H9 (cell line): Measurements from ENCODE around the gene FXYD7. TPM values are rescaled to one million over a fixed set of nuclear protein-coding genes. Genes with fewer than 3 reads are reported as not detected.
"Not testable (repeated sequence)": the region's sequence is repeated elsewhere in the genome, so short reads cannot be mapped to it uniquely, and the experiment has no call there.

ENCODE experiments used
- DNase-seq: peaks from one replicate; pipeline ENCODE4 v3.0.0-alpha.2; 2017
- H2AFZ ChIP-seq: one replicate; pipeline ENCODE4 v1.6.1; 2013; ENCODE audit warnings: mild to moderate bottlenecking, low read length, control low read depth, moderate library complexity
- H2AK5ac ChIP-seq: 2 replicates; pipeline ENCODE4 v1.6.1; 2013; ENCODE audit warnings: low read length, control low read depth, mixed read lengths; ENCODE audit not compliant: insufficient read length
- H2BK120ac ChIP-seq: one replicate; pipeline ENCODE4 v1.6.1; 2013; ENCODE audit warnings: low read depth, mild to moderate bottlenecking, low read length, control low read depth, inconsistent platforms; ENCODE audit not compliant: poor library complexity, severe bottlenecking
- H2BK12ac ChIP-seq: 2 replicates; pipeline ENCODE4 v1.6.1; 2013; ENCODE audit warnings: low read length, control low read depth, mixed read lengths, low read depth; ENCODE audit not compliant: insufficient read length
- H2BK15ac ChIP-seq: 2 replicates; pipeline ENCODE4 v1.6.1; 2013; ENCODE audit warnings: low read depth, low read length, control low read depth
- H2BK20ac ChIP-seq: one replicate; pipeline ENCODE4 v1.6.1; 2013; ENCODE audit warnings: low read depth, mild to moderate bottlenecking, low read length, control low read depth, inconsistent platforms; ENCODE audit not compliant: poor library complexity, severe bottlenecking
- H2BK5ac ChIP-seq: 2 replicates; pipeline ENCODE4 v1.6.1; 2013; ENCODE audit warnings: low read length, control low read depth, mixed read lengths; ENCODE audit not compliant: insufficient read length
- H3K14ac ChIP-seq: 2 replicates; pipeline ENCODE4 v1.6.1; 2013; ENCODE audit warnings: low read length, control low read depth; ENCODE audit not compliant: insufficient read depth
- H3K18ac ChIP-seq: 2 replicates; pipeline ENCODE4 v1.6.1; 2013; ENCODE audit warnings: low read depth, mild to moderate bottlenecking, mixed read lengths, low read length, control low read depth; ENCODE audit not compliant: insufficient read length
- H3K23ac ChIP-seq: 2 replicates; pipeline ENCODE4 v1.6.1; 2013; ENCODE audit warnings: low read length, control low read depth, mixed read lengths, low read depth; ENCODE audit not compliant: insufficient read length
- H3K23me2 ChIP-seq: 2 replicates; pipeline ENCODE4 v1.6.1; 2013; ENCODE audit warnings: low read depth, mild to moderate bottlenecking, mixed read lengths, low read length, control low read depth; ENCODE audit not compliant: insufficient read length, poor library complexity, severe bottlenecking
- H3K27ac ChIP-seq: 2 replicates; pipeline ENCODE4 v1.5.1; 2013; ENCODE audit warnings: low read length, control low read depth, mixed read lengths, low read depth; ENCODE audit not compliant: insufficient read length
- H3K27me3 ChIP-seq: 2 replicates; pipeline ENCODE4 v1.6.1; 2013; ENCODE audit warnings: low read length, control low read depth, inconsistent platforms; ENCODE audit not compliant: insufficient read depth
- H3K4ac ChIP-seq: 2 replicates; pipeline ENCODE4 v1.6.1; 2013; ENCODE audit warnings: low read depth, mild to moderate bottlenecking, control low read depth, inconsistent platforms, low read length, moderate library complexity
- H3K4me1 ChIP-seq: 2 replicates; pipeline ENCODE4 v1.6.1; 2013; ENCODE audit warnings: low read length, control low read depth, inconsistent platforms; ENCODE audit not compliant: insufficient read depth
- H3K4me2 ChIP-seq: 2 replicates; pipeline ENCODE4 v1.6.1; 2013; ENCODE audit warnings: low read length, control low read depth, mixed read lengths; ENCODE audit not compliant: insufficient read length, insufficient read depth
- H3K56ac ChIP-seq: 2 replicates; pipeline ENCODE4 v1.6.1; 2013; ENCODE audit warnings: low read depth, mild to moderate bottlenecking, mixed read lengths, low read length, control low read depth; ENCODE audit not compliant: insufficient read length
- H3K79me1 ChIP-seq: 2 replicates; pipeline ENCODE4 v1.6.1; 2013; ENCODE audit warnings: low read depth, mild to moderate bottlenecking, moderate library complexity, low read length, control low read depth, inconsistent platforms; ENCODE audit not compliant: insufficient read depth, poor library complexity, severe bottlenecking
- H3K79me2 ChIP-seq: 2 replicates; pipeline ENCODE4 v1.6.1; 2013; ENCODE audit warnings: low read length, control low read depth, inconsistent platforms; ENCODE audit not compliant: insufficient read depth
- H3K9ac ChIP-seq: 2 replicates; pipeline ENCODE4 v1.6.1; 2013; ENCODE audit warnings: low read length, control low read depth, mixed read lengths; ENCODE audit not compliant: insufficient read length; ENCODE audit errors: extremely low read depth
- H3K9me3 ChIP-seq: one replicate; pipeline ENCODE4 v1.6.1; 2013; ENCODE audit warnings: low read depth, low read length, inconsistent platforms; ENCODE audit not compliant: control insufficient read depth
- H3T11ph ChIP-seq: one replicate; pipeline ENCODE4 v1.6.1; 2013; ENCODE audit warnings: mild to moderate bottlenecking, low read length, control low read depth, inconsistent platforms
- H4K20me1 ChIP-seq: one replicate; pipeline ENCODE4 v1.6.1; 2013; ENCODE audit not compliant: control insufficient read depth, insufficient read length, insufficient read depth
- H4K5ac ChIP-seq: 2 replicates; pipeline ENCODE4 v1.6.1; 2013; ENCODE audit warnings: low read depth, mild to moderate bottlenecking, mixed read lengths, low read length, control low read depth; ENCODE audit not compliant: insufficient read length
- H4K8ac ChIP-seq: replicated peaks from 2 replicates; pipeline ENCODE4 v1.6.1; 2013; ENCODE audit warnings: low read length, control low read depth, mixed read lengths, low read depth; ENCODE audit not compliant: insufficient read length
- H4K91ac ChIP-seq: 2 replicates; pipeline ENCODE4 v1.6.1; 2013; ENCODE audit warnings: low read depth, mild to moderate bottlenecking, moderate library complexity, mixed read lengths, low read length, control low read depth; ENCODE audit not compliant: insufficient read length
- H3K27ac Mint-ChIP-seq, 3 experiments: 2 replicates in 2 of 3; 3 replicates in 1 of 3; pipeline ENCODE4 v1.8.0; 2020 to 2021; ENCODE audit warnings: mixed read lengths in 3 of 3, mild to moderate bottlenecking in 1 of 3, moderate library complexity in 1 of 3
- H3K27me3 Mint-ChIP-seq: 2 replicates; pipeline ENCODE4 v1.8.0; 2021; ENCODE audit warnings: low read depth, mild to moderate bottlenecking, moderate library complexity, mixed read lengths
- H3K36me3 Mint-ChIP-seq, 3 experiments: 2 replicates in 2 of 3; 3 replicates in 1 of 3; pipeline ENCODE4 v1.8.0; 2020 to 2021; ENCODE audit warnings: low read depth in 3 of 3, mixed read lengths in 3 of 3; ENCODE audit not compliant: insufficient read depth in 1 of 3
- H3K4me1 Mint-ChIP-seq, 2 experiments: 2 replicates each; pipeline ENCODE4 v1.8.0; 2020; ENCODE audit warnings: mixed read lengths in 2 of 2
- H3K4me3 Mint-ChIP-seq, 2 experiments: 2 replicates in 1 of 2; 3 replicates in 1 of 2; pipeline ENCODE4 v1.8.0; 2020 to 2021; ENCODE audit warnings: mild to moderate bottlenecking in 2 of 2, mixed read lengths in 2 of 2, moderate library complexity in 1 of 2
- H3K9me3 Mint-ChIP-seq, 2 experiments: 2 replicates in 1 of 2; 3 replicates in 1 of 2; pipeline ENCODE4 v1.8.0; 2020; ENCODE audit warnings: mild to moderate bottlenecking in 2 of 2, mixed read lengths in 2 of 2, moderate library complexity in 1 of 2
- WGBS: extraction: QIAGEN DNeasy Blood & Tissue Kit; methylation state at CpG from one replicate; pipeline ENCODE4 v1.1.7; 2013; ENCODE audit warnings: missing lambda C conversion rate, low lambda C conversion rate, mixed read lengths; ENCODE audit not compliant: insufficient read length; ENCODE audit errors: extremely low coverage; 5-methylcytosine and 5-hydroxymethylcytosine counted together
- total RNA-seq: library from RNA; stranded (reverse); gene quantifications from 2 replicates; pipeline ENCODE4 v1.2.1, GENCODE V29; 2021
- TF ChIP-seq, protein P1 (sequence below): fragments of 200-600 bp; sonication (generic); conservative IDR thresholded peaks from 3 replicates; pipeline ENCODE4 v1.8.0; 2021; ENCODE audit warnings: antibody characterized with exemption, mild to moderate bottlenecking

FXYD7 gene
- total RNA-seq, 1 experiment from 2014 or later: 9.0 TPM

DNA sequence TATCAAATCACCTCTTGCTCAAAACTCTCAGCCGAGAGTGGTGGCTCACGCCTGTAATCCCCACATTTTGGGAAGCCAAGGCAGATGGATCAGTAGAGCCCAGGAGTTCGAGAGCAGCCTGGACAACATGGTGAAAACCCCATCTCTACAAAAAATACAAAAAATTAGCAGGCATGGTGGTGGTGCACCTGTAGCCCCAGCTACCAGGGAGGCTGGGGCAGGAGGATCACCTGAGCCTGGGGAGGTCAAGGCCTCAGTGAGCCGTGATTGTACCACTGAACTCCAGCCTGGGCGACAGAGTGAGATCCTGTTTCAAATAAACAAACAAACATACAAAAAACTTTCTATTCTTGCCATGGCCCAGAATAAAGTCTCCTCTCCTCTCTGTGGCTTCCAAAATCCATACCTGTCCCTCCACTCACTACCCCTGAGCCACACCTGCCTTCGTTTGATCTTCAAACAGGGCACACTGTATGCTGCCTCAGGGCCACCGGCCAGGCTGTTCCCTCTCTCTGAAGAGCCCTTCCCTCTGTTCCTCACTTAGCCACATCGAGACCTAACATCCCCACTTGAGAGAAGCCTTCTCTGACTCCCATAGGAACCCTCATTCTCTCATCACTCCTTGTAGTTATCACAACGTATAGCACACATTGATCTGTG lies 14.5 kb upstream of the FXYD7 start:
- H3K4ac ChIP-seq: no peak overlapping the region
- H2BK20ac ChIP-seq: no peak overlapping the region
- H3K4me2 ChIP-seq: no peak overlapping the region
- H4K8ac ChIP-seq: no peak overlapping the region
- no peaks in the 10 kb centered on the region for H3K4me1 ChIP-seq
- no peak overlapping the region for H4K91ac ChIP-seq
- H3K23ac ChIP-seq: no peak overlapping the region
- H2AFZ ChIP-seq: no peak overlapping the region
- no peak overlapping the region for H2AK5ac ChIP-seq
- H3K23me2 ChIP-seq: no peaks in the 10 kb centered on the region
- no peak overlapping the region for H3K56ac ChIP-seq
- peaks cover 10% of the 10 kb centered on the region for H3K27me3 Mint-ChIP-seq
- H3K14ac ChIP-seq: no peak overlapping the region
- no peak overlapping the region for H2BK12ac ChIP-seq
- no peaks in the 10 kb centered on the region; the same call in 1 of the 2 replicates for H3K27me3 ChIP-seq
- no peaks in the 10 kb centered on the region for H4K20me1 ChIP-seq
- DNase-seq: no peak
- no peaks in the 10 kb centered on the region; a peak in 1 of 5 replicates for H3K9me3 Mint-ChIP-seq
- H4K5ac ChIP-seq: no peak overlapping the region
- peak overlapping the region in 1 of 3 experiments; percentile 12; a peak in 1 of 7 replicates for H3K27ac Mint-ChIP-seq
- H3K27ac ChIP-seq: no peak overlapping the region
- H3T11ph ChIP-seq: no peak overlapping the region
- H3K9me3 ChIP-seq: no peaks in the 10 kb centered on the region
- no peaks in the 10 kb centered on the region for H3K79me1 ChIP-seq
- H2BK120ac ChIP-seq: no peak overlapping the region
- H3K79me2 ChIP-seq: no peaks in the 10 kb centered on the region
- TF ChIP-seq, protein P1, sequence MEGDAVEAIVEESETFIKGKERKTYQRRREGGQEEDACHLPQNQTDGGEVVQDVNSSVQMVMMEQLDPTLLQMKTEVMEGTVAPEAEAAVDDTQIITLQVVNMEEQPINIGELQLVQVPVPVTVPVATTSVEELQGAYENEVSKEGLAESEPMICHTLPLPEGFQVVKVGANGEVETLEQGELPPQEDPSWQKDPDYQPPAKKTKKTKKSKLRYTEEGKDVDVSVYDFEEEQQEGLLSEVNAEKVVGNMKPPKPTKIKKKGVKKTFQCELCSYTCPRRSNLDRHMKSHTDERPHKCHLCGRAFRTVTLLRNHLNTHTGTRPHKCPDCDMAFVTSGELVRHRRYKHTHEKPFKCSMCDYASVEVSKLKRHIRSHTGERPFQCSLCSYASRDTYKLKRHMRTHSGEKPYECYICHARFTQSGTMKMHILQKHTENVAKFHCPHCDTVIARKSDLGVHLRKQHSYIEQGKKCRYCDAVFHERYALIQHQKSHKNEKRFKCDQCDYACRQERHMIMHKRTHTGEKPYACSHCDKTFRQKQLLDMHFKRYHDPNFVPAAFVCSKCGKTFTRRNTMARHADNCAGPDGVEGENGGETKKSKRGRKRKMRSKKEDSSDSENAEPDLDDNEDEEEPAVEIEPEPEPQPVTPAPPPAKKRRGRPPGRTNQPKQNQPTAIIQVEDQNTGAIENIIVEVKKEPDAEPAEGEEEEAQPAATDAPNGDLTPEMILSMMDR: no peak
- no peak overlapping the region for H3K18ac ChIP-seq
- WGBS: no CpG with 5 or more reads among the region's 9 CpGs
- H2BK15ac ChIP-seq: no peak overlapping the region
- no peaks in the 10 kb centered on the region for H3K36me3 Mint-ChIP-seq
- H3K9ac ChIP-seq: no peak overlapping the region
- H2BK5ac ChIP-seq: no peak overlapping the region
- H3K4me3 Mint-ChIP-seq: no peak overlapping the region
- peaks cover 8 to 13% of the 10 kb centered on the region in 2 experiments; a peak in 3 of 4 replicates for H3K4me1 Mint-ChIP-seq

DNA sequence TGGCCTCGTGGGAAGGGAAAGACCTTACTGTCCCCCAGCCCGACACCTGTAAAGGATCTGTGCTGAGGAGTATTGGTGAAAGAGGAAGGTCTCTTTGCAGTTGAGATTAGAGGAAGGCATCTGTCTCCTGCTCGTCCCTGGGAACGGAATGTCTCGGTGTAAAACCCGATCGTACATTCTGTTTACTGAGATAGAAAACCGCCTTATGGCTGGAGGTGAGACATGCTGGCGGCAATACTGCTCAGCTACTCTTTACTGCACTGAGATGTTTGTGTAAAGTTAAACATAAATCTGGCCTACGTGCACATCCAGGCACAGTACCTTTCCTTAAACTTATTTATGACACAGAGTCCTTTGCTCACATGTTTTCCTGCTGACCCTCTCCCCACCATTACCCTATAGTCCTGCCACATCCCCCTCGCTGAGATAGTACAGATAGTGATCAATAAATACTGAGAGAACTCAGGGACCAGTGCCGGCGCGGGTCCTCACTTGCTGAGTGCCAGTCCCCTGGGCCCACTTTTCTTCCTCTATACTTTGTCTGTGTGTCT lies 13.3 kb upstream of the FXYD7 start:
- not testable (repeated sequence) for H2AK5ac ChIP-seq, H2BK120ac ChIP-seq, H3K18ac ChIP-seq, H3K4me1 Mint-ChIP-seq, DNase-seq, H4K20me1 ChIP-seq, H3K14ac ChIP-seq, H3K79me2 ChIP-seq, H4K91ac ChIP-seq, H3K56ac ChIP-seq, H3K4me1 ChIP-seq, H3K9ac ChIP-seq, H3K9me3 ChIP-seq, H3K9me3 Mint-ChIP-seq, H2AFZ ChIP-seq, H3T11ph ChIP-seq, H3K27ac ChIP-seq, H3K4ac ChIP-seq, H4K5ac ChIP-seq, H4K8ac ChIP-seq, H2BK20ac ChIP-seq, H3K23me2 ChIP-seq, H3K4me2 ChIP-seq, H3K36me3 Mint-ChIP-seq, H3K27me3 ChIP-seq, H2BK15ac ChIP-seq, H2BK5ac ChIP-seq, H3K4me3 Mint-ChIP-seq, H3K23ac ChIP-seq, H3K79me1 ChIP-seq, H2BK12ac ChIP-seq, H3K27ac Mint-ChIP-seq
- WGBS: no CpG with 5 or more reads among the region's 14 CpGs
- H3K27me3 Mint-ChIP-seq: peaks cover 11% of the 10 kb centered on the region
